DOHH2 (cell line): ENCODE measurements around the gene NPFFR1.

Experiments
- EZH2phosphoT487 ChIP-seq: fragments of 200-600 bp; sonication (generic); IDR thresholded peaks from 2 replicates; pipeline ENCODE4 v1.6.1; 2017; ENCODE audit warnings: borderline replicate concordance, mild to moderate bottlenecking, antibody characterized with exemption, low read length, moderate library complexity, mixed read lengths
- TF ChIP-seq, protein P1 (sequence below): fragments of 200-600 bp; sonication (generic); IDR thresholded peaks from one replicate; pipeline ENCODE4 v1.5.1; 2014; ENCODE audit warnings: antibody characterized with exemption, mild to moderate bottlenecking, low read depth, low read length; ENCODE audit not compliant: poor library complexity, severe bottlenecking

DNA sequence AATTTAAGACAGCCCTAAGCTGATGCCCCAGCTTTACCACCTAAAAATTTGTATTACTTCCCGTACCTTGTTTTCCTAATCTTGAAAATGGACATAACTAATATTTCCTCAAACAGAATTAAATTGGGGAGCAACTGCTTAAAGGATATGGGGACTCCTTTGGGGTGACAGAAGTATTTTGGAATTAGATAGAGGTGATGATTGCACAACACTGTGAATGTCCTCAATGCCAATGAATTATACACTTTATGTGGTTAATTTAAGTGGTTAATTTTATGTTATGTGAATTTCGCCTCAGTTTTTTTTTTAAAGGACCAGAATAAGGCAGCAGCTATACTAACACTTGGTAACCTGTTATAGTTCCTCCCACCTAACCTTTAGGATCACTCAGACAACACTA lies 19.9 kb upstream of the NPFFR1 start:
- TF ChIP-seq, protein P1, sequence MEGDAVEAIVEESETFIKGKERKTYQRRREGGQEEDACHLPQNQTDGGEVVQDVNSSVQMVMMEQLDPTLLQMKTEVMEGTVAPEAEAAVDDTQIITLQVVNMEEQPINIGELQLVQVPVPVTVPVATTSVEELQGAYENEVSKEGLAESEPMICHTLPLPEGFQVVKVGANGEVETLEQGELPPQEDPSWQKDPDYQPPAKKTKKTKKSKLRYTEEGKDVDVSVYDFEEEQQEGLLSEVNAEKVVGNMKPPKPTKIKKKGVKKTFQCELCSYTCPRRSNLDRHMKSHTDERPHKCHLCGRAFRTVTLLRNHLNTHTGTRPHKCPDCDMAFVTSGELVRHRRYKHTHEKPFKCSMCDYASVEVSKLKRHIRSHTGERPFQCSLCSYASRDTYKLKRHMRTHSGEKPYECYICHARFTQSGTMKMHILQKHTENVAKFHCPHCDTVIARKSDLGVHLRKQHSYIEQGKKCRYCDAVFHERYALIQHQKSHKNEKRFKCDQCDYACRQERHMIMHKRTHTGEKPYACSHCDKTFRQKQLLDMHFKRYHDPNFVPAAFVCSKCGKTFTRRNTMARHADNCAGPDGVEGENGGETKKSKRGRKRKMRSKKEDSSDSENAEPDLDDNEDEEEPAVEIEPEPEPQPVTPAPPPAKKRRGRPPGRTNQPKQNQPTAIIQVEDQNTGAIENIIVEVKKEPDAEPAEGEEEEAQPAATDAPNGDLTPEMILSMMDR = no peak
- TF ChIP-seq EZH2phosphoT487 = no peak
